OCI-M2 (cell line): ENCODE results near the gene PPARA.
"Not testable (repeated sequence)": the region's sequence is repeated elsewhere in the genome, so short reads cannot be mapped to it uniquely, and the experiment has no call there.

Experiments
- DNase-seq: peaks from one replicate; lab custom pipeline; 2025; ENCODE audit not compliant: unreplicated experiment; lab: John Stamatoyannopoulos, UW

PPARA gene

DNA sequence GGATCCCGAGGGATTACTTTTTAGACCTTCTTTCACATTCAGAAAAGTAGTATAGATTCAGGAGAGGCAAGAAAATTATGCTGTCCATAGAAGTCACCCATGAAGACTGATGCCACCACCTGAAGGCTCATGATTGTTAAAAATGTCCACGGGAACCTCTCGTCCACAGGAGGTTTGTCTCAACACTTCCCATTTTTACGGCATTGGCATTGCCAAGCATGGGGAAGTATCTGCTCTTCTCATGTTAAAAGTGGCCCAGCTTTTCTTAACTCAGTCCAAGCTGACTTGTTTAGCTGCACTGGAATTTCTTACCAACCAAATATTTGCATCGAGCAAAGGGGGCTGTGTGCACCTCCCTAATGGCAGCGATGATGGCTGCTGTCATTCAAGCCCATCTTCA is 90.2 kb downstream of the PPARA start:
- DNase-seq: no peak

- DNase-seq: no peak
Measured at GRCh38 chr22:46240907-46241306, 90.6 kb downstream of the PPARA start.

DNA sequence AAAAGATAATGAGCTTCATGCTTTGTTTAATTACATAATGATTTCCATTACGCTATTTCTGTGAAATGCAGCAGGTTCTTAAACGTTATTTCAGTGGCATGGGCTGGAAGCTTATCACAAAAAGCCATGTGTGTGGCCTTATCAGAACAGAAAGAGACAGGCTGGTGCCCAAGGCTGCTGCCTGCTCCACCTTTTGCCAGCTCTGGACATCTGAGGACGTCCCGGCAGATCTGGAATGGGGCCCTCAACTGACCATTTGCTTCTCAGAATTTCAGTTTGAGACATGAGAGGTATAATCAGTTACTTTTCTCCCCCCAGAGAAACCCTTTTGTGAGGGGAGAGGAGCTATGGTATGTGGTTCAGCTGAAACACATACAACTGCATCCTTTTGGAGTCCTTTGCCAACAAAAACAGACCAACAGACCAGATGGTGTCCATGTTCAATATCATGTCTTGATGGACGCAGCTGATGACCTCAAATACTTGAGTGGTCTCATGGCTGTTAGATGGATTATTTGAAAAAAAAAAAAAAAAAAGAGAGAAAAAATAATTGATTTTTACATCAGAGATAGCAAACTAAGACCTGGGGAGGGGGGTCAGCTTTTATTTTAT is 91.2 kb downstream of the PPARA start:
- no peak for DNase-seq

GRCh38 chr22:46242076-46242475 is 91.8 kb downstream of the PPARA start:
- DNase-seq: no peak

GRCh38 chr22:46244771-46245170 is 94.4 kb downstream of the PPARA start:
- DNase-seq: no peak

DNA sequence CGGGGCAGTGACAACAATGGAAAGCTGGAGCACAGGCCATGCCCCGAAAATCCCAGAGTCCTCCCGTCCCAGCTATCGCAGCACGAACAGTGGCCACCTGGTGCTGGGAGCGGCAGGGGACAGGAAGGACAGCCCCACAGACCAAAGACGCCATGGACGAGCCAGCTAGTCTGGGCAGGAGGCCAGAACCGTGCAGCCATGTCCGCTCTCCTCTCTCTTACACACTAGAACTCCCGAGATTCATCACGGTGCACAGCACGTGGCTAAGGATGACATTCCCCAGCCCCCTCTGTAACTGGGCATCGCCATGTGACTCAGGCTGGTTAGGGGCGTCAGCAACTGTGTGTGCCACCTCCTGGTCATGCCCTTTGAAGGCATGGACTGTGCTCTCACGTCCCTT is 95.2 kb downstream of the PPARA start:
- no peak for DNase-seq

GRCh38 chr22:46246178-46246577 is 95.9 kb downstream of the PPARA start:
- DNase-seq: no peak

DNA sequence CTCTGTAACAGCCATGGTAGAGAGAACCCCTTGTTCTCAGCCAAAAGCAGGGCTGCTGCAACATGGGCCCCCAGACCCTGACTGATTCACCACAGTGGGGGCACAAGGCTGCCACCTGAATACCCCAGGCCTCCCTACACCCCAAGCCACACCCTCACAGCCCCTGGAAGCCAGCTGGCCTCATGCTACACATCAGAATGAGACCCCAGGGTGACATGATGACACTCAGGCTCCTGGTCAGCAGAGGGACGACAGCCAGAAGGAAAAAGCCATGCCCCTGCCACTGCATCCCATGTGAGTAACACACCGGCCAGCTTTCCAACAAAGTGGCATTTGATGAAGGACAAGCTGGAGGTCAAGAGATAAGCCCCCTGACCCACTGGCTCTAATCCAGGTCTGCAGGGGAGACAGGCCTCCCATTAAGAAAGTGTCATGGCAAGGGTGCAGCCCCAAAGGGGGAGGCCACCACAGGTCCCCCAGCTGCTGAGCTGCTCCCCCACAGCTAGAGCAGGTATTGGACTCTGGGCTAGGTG is 97.2 kb downstream of the PPARA start:
- DNase-seq: no peak

GRCh38 chr22:46250035-46250782 is 99.9 kb downstream of the PPARA start, which contains the start of gene CDPF1:
Gene CDPF1 (minus strand): TSS chr22:46250293. CDS start chr22:46248284, 2,009 bp downstream.
- no peak for DNase-seq

GRCh38 chr22:46250783-46251125 is 100.4 kb downstream of the PPARA start:
- DNase-seq: no peak

GRCh38 chr22:46251266-46251665 is 100.9 kb downstream of the PPARA start:
- DNase-seq: no peak

DNA sequence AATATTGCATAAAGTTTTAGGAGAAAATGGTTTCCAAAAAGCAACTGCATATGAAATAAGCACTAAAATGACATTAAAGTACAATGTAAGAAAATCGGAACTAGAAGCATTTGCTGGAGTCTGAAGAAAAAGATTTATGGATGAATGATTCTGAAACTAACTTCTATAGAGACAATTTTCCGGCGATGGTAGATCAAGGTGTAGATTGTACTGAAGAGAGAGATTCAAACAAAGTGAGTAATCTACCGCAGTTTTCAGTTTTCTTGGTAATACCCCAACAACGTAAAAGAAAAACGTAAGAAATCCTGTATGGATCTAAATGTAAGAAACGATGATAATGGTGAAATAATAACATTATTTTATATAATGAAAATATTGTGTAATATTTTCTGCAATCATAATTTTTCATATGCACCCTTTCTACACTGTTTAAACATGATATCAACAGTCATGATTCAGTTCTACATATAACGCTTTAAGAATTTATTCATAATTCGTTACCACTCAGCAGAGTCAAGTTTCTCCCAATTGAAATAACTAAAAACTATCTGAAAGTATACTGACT is 101.6 kb downstream of the PPARA start:
- no peak for DNase-seq

DNA sequence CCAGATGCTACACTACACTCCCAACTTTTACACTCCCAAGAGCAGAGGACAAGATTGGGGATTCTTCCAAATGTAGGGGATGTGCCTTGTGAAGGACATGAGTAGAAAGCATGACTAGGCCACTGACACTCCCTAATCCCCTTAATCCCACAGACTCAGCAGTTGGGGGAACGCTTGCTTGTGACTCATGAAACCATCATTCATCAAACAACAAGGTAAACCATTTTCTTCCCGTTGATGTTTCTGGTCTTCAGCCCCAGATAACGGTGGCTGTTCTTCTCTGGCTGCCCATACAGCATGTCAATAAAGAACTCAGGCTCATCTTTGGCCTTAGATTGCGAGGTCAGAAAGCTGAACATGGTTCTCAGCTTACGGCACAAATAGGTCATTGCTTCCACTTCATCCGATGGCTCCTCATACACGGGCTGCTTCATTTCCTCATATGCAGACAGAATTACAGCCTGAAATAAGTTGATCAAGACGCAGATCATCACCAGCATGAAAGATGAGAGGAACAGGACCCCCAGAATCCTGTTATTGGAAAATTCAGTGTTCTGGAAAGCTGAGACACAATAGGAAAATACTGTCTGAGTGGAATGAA is 106.1 kb downstream of the PPARA start:
- DNase-seq: no peak

GRCh38 chr22:46259374-46259773 is 109.0 kb downstream of the PPARA start:
- DNase-seq: no peak

GRCh38 chr22:46260038-46260437 is 109.7 kb downstream of the PPARA start:
- no peak for DNase-seq

DNA sequence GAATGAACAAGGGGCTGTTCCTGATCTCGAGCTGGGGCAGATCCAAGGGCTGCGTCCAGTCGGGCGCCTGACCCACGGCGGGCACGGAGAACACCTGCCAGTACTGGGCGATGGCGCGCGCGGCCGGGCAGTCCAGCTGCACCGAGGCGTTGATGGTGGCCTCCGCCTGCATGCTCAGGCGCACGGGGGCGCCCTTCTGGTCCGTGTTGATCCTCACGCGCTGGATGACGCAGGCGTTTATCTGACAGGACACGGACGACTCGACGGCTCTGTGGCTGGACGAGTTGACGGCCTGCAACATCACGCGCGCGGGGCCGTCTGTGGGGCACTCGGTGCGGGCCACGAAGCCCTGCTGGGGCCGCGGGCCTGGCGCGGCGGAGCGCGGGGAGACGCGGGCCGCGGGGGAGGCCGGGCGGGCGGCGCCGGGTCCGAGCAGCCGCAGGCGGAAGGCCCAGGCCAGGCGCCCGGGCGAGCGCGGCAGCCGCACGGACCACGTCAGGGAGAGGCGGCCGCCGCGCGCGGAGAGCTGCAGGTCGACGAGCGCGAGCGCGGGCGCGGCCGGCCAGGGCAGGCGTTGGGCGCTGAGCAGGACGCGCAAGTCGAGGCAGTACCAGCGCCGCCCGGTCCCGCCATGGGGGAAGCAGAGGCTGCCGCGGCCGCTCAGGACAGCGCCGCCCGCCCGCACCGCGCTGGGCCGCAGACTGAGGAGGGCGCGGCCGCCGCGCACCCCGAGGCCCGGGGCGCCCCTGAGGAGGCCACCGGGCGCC is 112.3 kb downstream of the PPARA start:
- no peak for DNase-seq

DNA sequence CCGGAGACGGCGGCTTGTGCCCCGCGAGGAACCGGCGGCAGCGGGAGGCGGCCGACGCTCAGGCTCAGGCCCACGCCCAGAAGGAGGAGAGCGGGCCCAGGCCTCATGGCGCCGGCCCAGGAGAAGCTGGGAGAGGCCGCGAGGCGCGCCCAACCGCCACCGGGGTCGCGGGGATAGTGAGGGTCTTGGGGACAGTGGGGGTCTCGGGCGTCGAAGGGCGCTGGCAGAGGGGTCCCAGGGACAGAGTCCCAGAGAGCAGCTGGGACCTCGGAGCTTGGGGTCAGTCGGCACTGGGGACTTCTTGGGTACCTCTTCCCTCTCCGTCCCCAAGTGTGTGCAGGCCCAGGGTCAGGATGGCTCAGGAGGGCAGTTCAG is 112.9 kb downstream of the PPARA start, which contains the start of gene PKDREJ:
Gene PKDREJ (minus strand): TSS at position 128 of the 375 bp plus-strand sequence. CDS start 21 bp downstream, at position 107.
- no peak for DNase-seq

GRCh38 chr22:46264520-46264919 is 114.2 kb downstream of the PPARA start:
- DNase-seq: not testable (repeated sequence)

GRCh38 chr22:46265627-46266026 is 115.3 kb downstream of the PPARA start:
- DNase-seq: not testable (repeated sequence)

DNA sequence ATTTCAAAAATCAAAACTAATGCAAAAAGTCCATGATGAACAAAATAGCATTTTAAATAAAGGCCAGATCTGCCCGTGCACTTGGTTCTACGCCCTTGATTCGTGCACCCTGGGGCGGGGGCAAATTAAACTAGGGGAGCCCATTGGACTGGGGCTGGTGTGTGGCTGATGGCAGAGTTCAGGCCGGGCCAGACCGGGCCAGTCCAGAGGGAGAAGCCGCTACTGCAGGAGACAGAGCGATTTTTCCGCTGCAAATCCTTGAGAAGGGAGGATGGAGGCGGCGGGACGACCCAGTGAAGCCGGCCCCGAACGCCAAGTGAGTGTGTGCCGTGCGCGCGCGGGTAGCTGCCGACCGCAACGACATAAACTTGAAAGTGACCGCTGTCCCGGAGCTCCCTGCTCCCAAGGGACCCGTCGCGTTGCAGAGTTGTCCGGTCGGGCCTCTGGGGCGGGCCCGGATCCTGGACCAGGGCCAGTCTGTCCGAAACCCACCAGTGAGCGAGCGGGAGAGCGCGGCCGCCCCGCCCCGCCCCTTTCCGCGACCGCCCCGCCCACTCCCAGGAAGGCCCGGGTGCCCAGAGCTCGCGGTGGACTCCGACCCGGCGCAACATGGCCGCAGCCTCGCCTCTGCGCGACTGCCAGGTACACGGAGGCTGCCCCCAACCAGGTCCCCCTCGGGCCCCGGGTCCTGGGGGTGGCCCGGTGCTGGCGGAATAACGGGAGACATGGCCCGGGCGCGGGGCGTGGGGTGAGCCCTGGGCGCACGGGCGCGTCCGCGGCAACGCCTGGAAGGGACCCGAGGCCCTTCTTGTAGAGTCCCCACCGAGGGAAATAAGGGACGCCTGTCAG is 117.3 kb downstream of the PPARA start, which contains the start of gene TTC38:
Gene TTC38 (plus strand): TSS at position 578 of the 849 bp plus-strand sequence. CDS start 32 bp downstream, at position 610.
- DNase-seq: no peak
